Measurements from ENCODE around the gene GATAD2B.

DNA sequence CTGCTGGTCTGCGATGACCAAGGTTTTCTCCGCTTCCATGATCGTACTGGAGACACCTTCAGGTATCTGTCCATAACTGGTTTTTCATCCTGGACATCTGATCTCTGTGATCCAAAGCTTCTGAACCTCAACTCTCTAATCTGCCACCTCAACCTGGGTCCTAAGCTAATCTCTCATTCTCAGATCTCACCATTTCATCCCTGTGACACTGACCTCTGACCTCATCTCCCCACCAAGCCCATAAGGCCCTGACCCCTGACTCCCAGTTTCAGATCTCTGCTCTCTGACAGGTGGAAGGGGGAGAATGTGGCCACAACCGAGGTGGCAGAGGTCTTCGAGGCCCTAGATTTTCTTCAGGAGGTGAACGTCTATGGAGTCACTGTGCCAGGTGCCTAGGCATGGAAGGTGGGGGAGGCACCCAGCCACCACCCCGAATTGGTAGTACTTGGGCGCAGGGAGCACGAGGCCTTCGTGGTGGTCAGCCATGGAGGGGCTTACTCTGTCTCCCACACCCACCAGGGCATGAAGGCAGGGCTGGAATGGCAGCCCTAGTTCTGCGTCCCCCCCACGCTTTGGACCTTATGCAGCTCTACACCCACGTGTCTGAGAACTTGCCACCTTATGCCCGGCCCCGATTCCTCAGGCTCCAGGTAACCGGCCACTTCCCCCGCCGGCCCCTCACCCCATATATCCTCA, 143.8 kb downstream of the GATAD2B start:
- TF ChIP-seq CTCF (IDR thresholded peaks at IDR 0.05) (no peak), POLR2A (IDR thresholded peaks at IDR 0.05) (no peak)

All from ovary (tissue), 3 donors.